Endodermal cell (in vitro differentiated cells): ENCODE data around the gene RALGPS2. TPM values are rescaled to one million over a fixed set of nuclear protein-coding genes. Genes with fewer than 3 reads are reported as not detected.
A peak's percentile ranks its signal among the peaks of the same experiment; 100 is the strongest.

ENCODE experiments used
- DNase-seq: peaks from one replicate; pipeline ENCODE4 v3.0.0-alpha.2; 2017
- H3K27ac ChIP-seq: 2 replicates; pipeline ENCODE4 v1.5.1; 2013; ENCODE audit warnings: mild to moderate bottlenecking, low read depth, low read length, moderate library complexity
- H3K27me3 ChIP-seq: 2 replicates; pipeline ENCODE4 v1.6.1; 2013; ENCODE audit warnings: mild to moderate bottlenecking, low read length, moderate library complexity; ENCODE audit not compliant: insufficient read depth, control insufficient read depth, poor library complexity, severe bottlenecking
- H3K36me3 ChIP-seq: 2 replicates; pipeline ENCODE4 v1.7.0; 2013; ENCODE audit warnings: mild to moderate bottlenecking, low read length, moderate library complexity; ENCODE audit not compliant: control insufficient read depth, insufficient read depth
- H3K4me1 ChIP-seq: one replicate; pipeline ENCODE4 v1.7.0; 2013; ENCODE audit warnings: low read length; ENCODE audit not compliant: control insufficient read depth, insufficient read depth
- H3K4me3 ChIP-seq: 2 replicates; pipeline ENCODE4 v1.5.1; 2013; ENCODE audit warnings: mild to moderate bottlenecking, low read length, moderate library complexity
- H3K9ac ChIP-seq: 2 replicates; pipeline ENCODE4 v1.6.1; 2013; ENCODE audit warnings: mild to moderate bottlenecking, low read length, moderate library complexity; ENCODE audit not compliant: poor library complexity, severe bottlenecking; ENCODE audit errors: extremely low read depth
- H3K9me3 ChIP-seq: 2 replicates; pipeline ENCODE4 v1.6.1; 2013; ENCODE audit warnings: mild to moderate bottlenecking, low read length, moderate library complexity; ENCODE audit not compliant: control insufficient read depth
- H3K27ac Mint-ChIP-seq: 2 replicates; pipeline ENCODE4 v1.8.0; 2020; ENCODE audit warnings: mixed read lengths
- H3K27me3 Mint-ChIP-seq: 2 replicates; pipeline ENCODE4 v1.8.0; 2021; ENCODE audit warnings: mild to moderate bottlenecking, mixed read lengths; ENCODE audit not compliant: insufficient read depth
- H3K36me3 Mint-ChIP-seq: 2 replicates; pipeline ENCODE4 v1.8.0; 2020; ENCODE audit warnings: low read depth, mixed read lengths
- H3K4me1 Mint-ChIP-seq: 2 replicates; pipeline ENCODE4 v1.8.0; 2020; ENCODE audit warnings: mixed read lengths
- H3K4me3 Mint-ChIP-seq: 2 replicates; pipeline ENCODE4 v1.8.0; 2020; ENCODE audit warnings: mild to moderate bottlenecking, moderate library complexity, mixed read lengths
- H3K9me3 Mint-ChIP-seq: 2 replicates; pipeline ENCODE4 v1.8.0; 2020; ENCODE audit warnings: mild to moderate bottlenecking, mixed read lengths
- CTCF ChIP-seq: fragments of 200-600 bp; sonication (generic); conservative IDR thresholded peaks from 2 replicates; pipeline ENCODE4 v1.5.0; 2021; ENCODE audit warnings: antibody characterized with exemption, mild to moderate bottlenecking
- WGBS, 2 experiments: methylation state at CpG; one replicate each; pipeline versions ENCODE4 v1.1.5 to v1.1.7; 2013; ENCODE audit warnings: missing lambda C conversion rate in 2 of 2, mixed read lengths in 1 of 2; ENCODE audit not compliant: insufficient coverage in 1 of 2, insufficient read length in 1 of 2; 5-methylcytosine and 5-hydroxymethylcytosine counted together
- total RNA-seq, 2 donors: library from RNA; stranded (reverse); fragmentation: NEBNext Ultra II Directional in 1 of 2; extraction: Animal tissue kit (Norgen Biotek cat#: 25700) in 1 of 2; gene quantifications; 2 replicates in 1 of 2; 3 replicates in 1 of 2; pipeline ENCODE4 v1.2.1, GENCODE V29; 2021

RALGPS2 gene
- total RNA-seq, 2 donors from 2014 or later: 56.6 to 73.1 TPM

GRCh38 chr1:178931858-178932551 is 207.0 kb downstream of the RALGPS2 start:
- H3K4me3 Mint-ChIP-seq: no peak overlapping the region
- Histone ChIP-seq H3K4me3 (no peak overlapping the region), H3K9ac (no peak overlapping the region), H3K4me1 (peaks cover 5% of the 10 kb centered on the region), H3K36me3 (no peaks in the 10 kb centered on the region), H3K27ac (peak overlapping the region; percentile 40), H3K27me3 (no peaks in the 10 kb centered on the region), H3K9me3 (no peaks in the 10 kb centered on the region)
- H3K27me3 Mint-ChIP-seq: no peaks in the 10 kb centered on the region
- no peaks in the 10 kb centered on the region for H3K9me3 Mint-ChIP-seq
- no peak overlapping the region for H3K27ac Mint-ChIP-seq
- peaks cover 15% of the 10 kb centered on the region for H3K4me1 Mint-ChIP-seq
- 82 to 88% methylated on average over 1 to 9 of the region's 9 CpGs for WGBS, 2 experiments
- no peaks in the 10 kb centered on the region for H3K36me3 Mint-ChIP-seq
- DNase-seq: no peak
- TF ChIP-seq CTCF: no peak

GRCh38 chr1:178932552-178932906 is 207.5 kb downstream of the RALGPS2 start:
- no peaks in the 10 kb centered on the region for H3K9me3 Mint-ChIP-seq
- no peaks in the 10 kb centered on the region for H3K9me3 ChIP-seq
- H3K4me3 Mint-ChIP-seq: no peak overlapping the region
- H3K27me3 ChIP-seq: no peaks in the 10 kb centered on the region
- peaks cover 12% of the 10 kb centered on the region for H3K4me1 Mint-ChIP-seq
- no peak overlapping the region for H3K9ac ChIP-seq
- H3K36me3 ChIP-seq: no peaks in the 10 kb centered on the region
- peaks cover 5% of the 10 kb centered on the region for H3K4me1 ChIP-seq
- H3K36me3 Mint-ChIP-seq: no peaks in the 10 kb centered on the region
- H3K4me3 ChIP-seq: no peak overlapping the region
- 78 to 91% methylated on average over 3 to 4 of the region's 4 CpGs for WGBS, 2 experiments
- H3K27ac Mint-ChIP-seq: no peak overlapping the region
- no peak for DNase-seq
- H3K27me3 Mint-ChIP-seq: no peaks in the 10 kb centered on the region
- H3K27ac ChIP-seq: peak overlapping the region; percentile 37
- TF ChIP-seq CTCF: no peak

GRCh38 chr1:178933105-178933561 is 208.1 kb downstream of the RALGPS2 start:
- no peak overlapping the region for H3K4me3 Mint-ChIP-seq
- H3K4me3 ChIP-seq: no peak overlapping the region
- no peak for TF ChIP-seq CTCF
- H3K9ac ChIP-seq: no peak overlapping the region
- H3K36me3 Mint-ChIP-seq: no peaks in the 10 kb centered on the region
- no peaks in the 10 kb centered on the region for H3K27me3 ChIP-seq
- no peak overlapping the region for H3K27ac ChIP-seq
- H3K9me3 ChIP-seq: no peaks in the 10 kb centered on the region
- no peak overlapping the region for H3K27ac Mint-ChIP-seq
- peaks cover 4% of the 10 kb centered on the region for H3K4me1 ChIP-seq
- no peaks in the 10 kb centered on the region for H3K27me3 Mint-ChIP-seq
- no peaks in the 10 kb centered on the region for H3K9me3 Mint-ChIP-seq
- WGBS, 2 experiments: 92% methylated on average over 4 to 5 of the region's 5 CpGs
- no peaks in the 10 kb centered on the region for H3K36me3 ChIP-seq
- H3K4me1 Mint-ChIP-seq: peaks cover 10% of the 10 kb centered on the region
- DNase-seq: no peak
